GM12878 (cell line): ENCODE data around the gene PTPN12. TPM values are rescaled to one million over a fixed set of nuclear protein-coding genes. Genes with fewer than 3 reads are reported as not detected.

Experiments
- ATAC-seq: fragments of 200-7000 bp; cut with Tn5 transposase; 3 replicates; pipeline ENCODE4 v1.9.1; 2020; ENCODE audit warnings: mild to moderate bottlenecking, moderate library complexity
- BruUV-seq: library from RNA; stranded (reverse); fragments of 400-500 nt; replicated peaks from 2 replicates; lab custom pipeline; 2021; lab: Mats Ljungman, UMichigan
- CTCF ChIA-PET: fragments of 300-600 bp; sonication (Branson Sonifier 250); formaldehyde crosslinking; extraction: SDS; loops from one replicate; lab custom pipeline; 2021; ENCODE audit warnings: inconsistent platforms; lab: Yijun Ruan, JAX
- POLR2A ChIA-PET: fragments of 350-600 bp; formaldehyde crosslinking; extraction: SDS; loops from one replicate; lab custom pipeline; 2021; ENCODE audit warnings: inconsistent platforms; lab: Charles Lee
- RAD21 ChIA-PET: fragments of 300-600 bp; sonication (Branson Sonifier 250); formaldehyde crosslinking; loops from one replicate; lab custom pipeline; 2023; ENCODE audit warnings: antibody characterized with exemption; ENCODE audit not compliant: unreplicated experiment; lab: Charles Lee
- SMC1A ChIA-PET: fragments of 300-600 bp; sonication (Branson Sonifier 250); formaldehyde crosslinking; loops from one replicate; lab custom pipeline; 2023; ENCODE audit not compliant: unreplicated experiment, uncharacterized antibody; lab: Charles Lee
- DNase-seq: peaks from one replicate; pipeline ENCODE4 v3.0.0-alpha.2; 2011; ENCODE audit warnings: low read depth, low spot score
- FAIRE-seq: peaks from 3 replicates; lab custom pipeline; 2011; peaks lifted over from hg19 to GRCh38; lab: Jason Lieb, UNC
- H2AFZ ChIP-seq: 2 replicates; pipeline ENCODE4 v1.6.0; 2011; ENCODE audit warnings: low read depth, low read length, control low read depth; ENCODE audit not compliant: control insufficient read depth
- H3K27ac ChIP-seq: 2 replicates; pipeline ENCODE4 v1.5.1; 2011; ENCODE audit warnings: control low read depth; ENCODE audit not compliant: control insufficient read depth, insufficient read depth
- H3K27me3 ChIP-seq, 2 experiments: replicated peaks in 1 of 2; 2 replicates each; pipeline versions ENCODE4 v1.6.0 to v1.6.1; 2011; ENCODE audit warnings: low read length in 1 of 2; ENCODE audit not compliant: control insufficient read depth in 2 of 2, insufficient read depth in 2 of 2
- H3K36me3 ChIP-seq, 2 experiments: 2 replicates each; pipeline ENCODE4 v1.5.1; 2011; ENCODE audit warnings: low read length in 1 of 2; ENCODE audit not compliant: control insufficient read depth in 2 of 2, insufficient read depth in 2 of 2
- H3K4me1 ChIP-seq: 2 replicates; pipeline ENCODE4 v1.6.1; 2011; ENCODE audit warnings: mild to moderate bottlenecking, low read length, moderate library complexity, mixed read lengths; ENCODE audit not compliant: control insufficient read depth, insufficient read depth
- H3K4me2 ChIP-seq: 2 replicates; pipeline ENCODE4 v1.6.0; 2011; ENCODE audit warnings: control low read depth; ENCODE audit not compliant: control insufficient read depth, insufficient read depth
- H3K4me3 ChIP-seq: fragments of 200-600 bp; sonication (generic); 2 replicates; pipeline ENCODE4 v1.5.1; 2016
- H3K79me2 ChIP-seq: 2 replicates; pipeline ENCODE4 v1.6.0; 2011; ENCODE audit warnings: low read length; ENCODE audit not compliant: control insufficient read depth, insufficient read depth
- H3K9ac ChIP-seq: 2 replicates; pipeline ENCODE4 v1.8.0; 2011; ENCODE audit warnings: low read length, control low read depth, mixed read lengths; ENCODE audit not compliant: control insufficient read depth, insufficient read depth
- H3K9me3 ChIP-seq: replicated peaks from 3 replicates; pipeline ENCODE4 v1.5.1; 2011; ENCODE audit warnings: mild to moderate bottlenecking, low read length; ENCODE audit not compliant: control insufficient read depth, insufficient read depth
- H4K20me1 ChIP-seq: 2 replicates; pipeline ENCODE4 v1.6.0; 2011; ENCODE audit not compliant: control insufficient read depth, insufficient read depth
- ATF7 ChIP-seq: fragments of 450-650 bp; IDR thresholded peaks from 2 replicates; pipeline ENCODE4 v1.6.1; 2016; ENCODE audit warnings: low read depth, mild to moderate bottlenecking
- CREB1 ChIP-seq: IDR thresholded peaks from 2 replicates; pipeline ENCODE4 v1.6.1; 2012; ENCODE audit warnings: low read depth, mild to moderate bottlenecking, inconsistent platforms
- MTA2 ChIP-seq: fragments of 450-650 bp; IDR thresholded peaks from 2 replicates; pipeline ENCODE4 v1.6.1; 2016; ENCODE audit warnings: low read depth, mild to moderate bottlenecking, moderate library complexity
- NR2F1 ChIP-seq: fragments of 450-650 bp; conservative IDR thresholded peaks from 2 replicates; pipeline ENCODE4 v1.6.1; 2017; ENCODE audit warnings: mild to moderate bottlenecking
- RAD51 ChIP-seq: fragments of 450-650 bp; IDR thresholded peaks from 2 replicates; pipeline ENCODE4 v1.6.1; 2016; ENCODE audit warnings: moderate library complexity, mild to moderate bottlenecking, inconsistent platforms
- REST ChIP-seq: IDR thresholded peaks from 2 replicates; pipeline ENCODE4 v1.6.1; 2012; ENCODE audit warnings: mild to moderate bottlenecking, low read depth, low read length
- RUNX3 ChIP-seq: IDR thresholded peaks from 2 replicates; pipeline ENCODE4 v1.6.1; 2012; ENCODE audit warnings: low read length, inconsistent platforms
- WGBS: methylation state at CpG from one replicate; pipeline ENCODE4 v1.1.6; 2016; ENCODE audit warnings: low lambda C conversion rate; ENCODE audit not compliant: insufficient replicate concordance, insufficient coverage; ENCODE audit errors: missing lambda C conversion rate; 5-methylcytosine and 5-hydroxymethylcytosine counted together
- in situ Hi-C: fragments of 300-500 bp; cut with MboI; formaldehyde crosslinking; loops from 9 replicates; pipeline ENCODE4 v1.14.3; 2018; ENCODE audit warnings: mixed read lengths
- intact Hi-C: fragments of 100-400 bp; cut with micrococcal nuclease; formaldehyde crosslinking; loops from one replicate; pipeline ENCODE4 v1.14.2; 2022; ENCODE audit not compliant: unreplicated experiment
- polyA plus RNA-seq, 11 experiments: library from polyadenylated mRNA; depleted of rRNA in 4 of 11; unstranded in 6 of 11; stranded (reverse) in 5 of 11; fragments of >200 nt; fragmentation: Nextera tagmentation in 4 of 11; fragmentation: Illumina TruSeq in 1 of 11; extraction: Ambion mirVana in 4 of 11; extraction: Trizol in 1 of 11; gene quantifications; 1 replicate in 1 of 11; 2 replicates in 10 of 11; pipeline versions ENCODE4 v1.2.1 to v1.2.3, GENCODE V29; 2011 to 2016; ENCODE audit warnings: inconsistent platforms in 2 of 11, missing spikeins in 2 of 11, low read depth in 1 of 11
- total RNA-seq, 4 experiments: library from RNA; depleted of rRNA in 3 of 4; stranded (reverse); fragments of >200 nt in 3 of 4; fragmentation: Illumina TruSeq in 1 of 4; extraction: Trizol in 1 of 4; gene quantifications; 2 replicates each; pipeline versions ENCODE4 v1.2.1 to v1.2.3, GENCODE V29; 2013 to 2021
- TF ChIP-seq, protein P1 (sequence below): fragments of 450-650 bp; formaldehyde crosslinking; IDR thresholded peaks from 2 replicates; pipeline ENCODE4 v1.4.0; 2022; ENCODE audit warnings: mild to moderate bottlenecking, moderate library complexity

The PTPN12 gene
- total and polyA plus RNA-seq, 10 of the 15 experiments (the other 5 are each of a cell fraction or from before 2014, with no cell fraction given), result 6.6 to 52.9 (median 17.4) TPM

GRCh38 chr7:77548206-77548605, 11.1 kb downstream of the PTPN12 start:
- intact Hi-C loops (no loop called here), in situ Hi-C loops (no loop called here)
- ATAC-seq, result peak; percentile 60
- RAD21 ChIA-PET, result interaction anchor here (1.3 to 2.1 kb wide), 3 partner anchors 9 to 11 kb away, joined by 4 to 14 read pairs (median 6); partner anchors contain the start of gene PTPN12
- H3K9ac ChIP-seq, result no peak overlapping the region
- H3K27me3 ChIP-seq, result no peaks in the 10 kb centered on the region
- H3K36me3 ChIP-seq, result no peaks in the 10 kb centered on the region; a peak in 1 of 4 replicates
- H3K4me3 ChIP-seq, result no peak overlapping the region
- SMC1A ChIA-PET, result interaction anchor here (1.1 to 5.5 kb wide), 8 partner anchors 8 to 166 kb away, joined by 3 to 43 read pairs (median 10); no protein-coding TSS in a partner anchor
- H3K79me2 ChIP-seq, result peaks cover 37% of the 10 kb centered on the region
- TF ChIP-seq RAD51 (peak; percentile 54; the same call in 1 of the 2 replicates), CREB1 (no peak), NR2F1 (no peak), REST (no peak), ATF7 (peak; percentile 86), MTA2 (peak; percentile 18; the same call in 1 of the 2 replicates), RUNX3 (no peak)
- TF ChIP-seq, protein P1, sequence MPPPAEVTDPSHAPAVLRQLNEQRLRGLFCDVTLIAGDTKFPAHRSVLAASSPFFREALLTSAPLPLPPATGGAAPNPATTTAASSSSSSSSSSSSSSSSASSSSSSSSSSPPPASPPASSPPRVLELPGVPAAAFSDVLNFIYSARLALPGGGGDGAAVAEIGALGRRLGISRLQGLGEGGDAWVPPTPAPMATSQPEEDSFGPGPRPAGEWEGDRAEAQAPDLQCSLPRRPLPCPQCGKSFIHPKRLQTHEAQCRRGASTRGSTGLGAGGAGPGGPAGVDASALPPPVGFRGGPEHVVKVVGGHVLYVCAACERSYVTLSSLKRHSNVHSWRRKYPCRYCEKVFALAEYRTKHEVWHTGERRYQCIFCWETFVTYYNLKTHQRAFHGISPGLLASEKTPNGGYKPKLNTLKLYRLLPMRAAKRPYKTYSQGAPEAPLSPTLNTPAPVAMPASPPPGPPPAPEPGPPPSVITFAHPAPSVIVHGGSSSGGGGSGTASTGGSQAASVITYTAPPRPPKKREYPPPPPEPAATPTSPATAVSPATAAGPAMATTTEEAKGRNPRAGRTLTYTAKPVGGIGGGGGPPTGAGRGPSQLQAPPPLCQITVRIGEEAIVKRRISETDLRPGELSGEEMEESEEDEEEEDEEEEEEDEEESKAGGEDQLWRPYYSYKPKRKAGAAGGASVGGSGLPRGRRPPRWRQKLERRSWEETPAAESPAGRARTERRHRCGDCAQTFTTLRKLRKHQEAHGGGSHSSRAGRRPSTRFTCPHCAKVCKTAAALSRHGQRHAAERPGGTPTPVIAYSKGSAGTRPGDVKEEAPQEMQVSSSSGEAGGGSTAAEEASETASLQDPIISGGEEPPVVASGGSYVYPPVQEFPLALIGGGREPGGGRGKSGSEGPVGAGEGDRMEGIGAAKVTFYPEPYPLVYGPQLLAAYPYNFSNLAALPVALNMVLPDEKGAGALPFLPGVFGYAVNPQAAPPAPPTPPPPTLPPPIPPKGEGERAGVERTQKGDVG (CRISPR knock-in tag), result no peak
- TF ChIP-seq, all 136 proteins: peak for 3
- no TSS peak for BruUV-seq
- WGBS, result 65% methylated on average over 3 of the region's 3 CpGs
- ChIA-PET CTCF (interaction anchor here (1.3 to 3.0 kb wide), 5 partner anchors 10 to 136 kb away, joined by 3 to 13 read pairs (median 4); no protein-coding TSS in a partner anchor), POLR2A (interaction anchor here (0.6 to 9.9 kb wide), 8 partner anchors 8 to 193 kb away, joined by 3 to 57 read pairs (median 6); no protein-coding TSS in a partner anchor)
- FAIRE-seq (no peak), DNase-seq (no peak)
- peak overlapping the region; percentile 32; the same call in 1 of the 2 replicates for H3K4me2 ChIP-seq
- H3K4me1 ChIP-seq, result peaks cover 9% of the 10 kb centered on the region; the same call in 1 of the 2 replicates
- no peaks in the 10 kb centered on the region for H4K20me1 ChIP-seq
- H2AFZ ChIP-seq, result no peak overlapping the region
- peaks cover 2% of the 10 kb centered on the region; the same call in 2 of the 3 replicates for H3K9me3 ChIP-seq
- H3K27ac ChIP-seq, result no peak overlapping the region
